Activated B cell treated with CpG ODN at 0.5 μM for 24 hours (primary cell): Measurements from ENCODE around the gene GPI. TPM values are rescaled to one million over a fixed set of nuclear protein-coding genes. Genes with fewer than 3 reads are reported as not detected.

Experiments
- ATAC-seq: fragments of 200-7000 bp; cut with Tn5 transposase; one replicate; pipeline ENCODE4 v1.10.0; 2021; ENCODE audit warnings: low read depth, mild to moderate bottlenecking, moderate library complexity
- CTCF ChIA-PET: fragments of 350-600 bp; sonication (Branson Sonifier 250); formaldehyde crosslinking; loops from one replicate; lab custom pipeline; 2021; ENCODE audit warnings: antibody characterized with exemption; lab: Charles Lee
- POLR2A ChIA-PET: fragments of 350-600 bp; sonication (Branson Sonifier 250); formaldehyde crosslinking; loops from one replicate; lab custom pipeline; 2021; ENCODE audit warnings: antibody characterized with exemption; lab: Charles Lee
- DNase-seq: peaks from one replicate; pipeline ENCODE4 v3.0.0; 2022
- H3K27ac Mint-ChIP-seq: one replicate; pipeline ENCODE4 v1.8.0; 2020; ENCODE audit warnings: mixed read lengths
- H3K27me3 Mint-ChIP-seq: one replicate; pipeline ENCODE4 v1.8.0; 2021; ENCODE audit warnings: mixed read lengths
- H3K36me3 Mint-ChIP-seq: one replicate; pipeline ENCODE4 v1.8.0; 2021; ENCODE audit warnings: low read depth, mixed read lengths
- H3K4me1 Mint-ChIP-seq: one replicate; pipeline ENCODE4 v1.8.0; 2021; ENCODE audit warnings: mixed read lengths
- H3K4me3 Mint-ChIP-seq: one replicate; pipeline ENCODE4 v1.8.0; 2020; ENCODE audit warnings: mild to moderate bottlenecking, mixed read lengths
- H3K9me3 Mint-ChIP-seq: one replicate; pipeline ENCODE4 v1.8.0; 2020; ENCODE audit warnings: mixed read lengths
- CTCF ChIP-seq: fragments of 200-600 bp; IDR thresholded peaks from one replicate; pipeline ENCODE4 v1.8.0; 2022; ENCODE audit warnings: antibody characterized with exemption, mild to moderate bottlenecking
- intact Hi-C: fragments of 100-400 bp; cut with micrococcal nuclease; formaldehyde crosslinking; loops from one replicate; pipeline ENCODE4 v1.15.1; 2024
- total RNA-seq: library from RNA; stranded (reverse); gene quantifications from 2 replicates; pipeline ENCODE4 v1.2.3, GENCODE V29; 2022

The GPI gene
- total RNA-seq, 1 donor from 2014 or later = 144 TPM

- no peak for DNase-seq
- Mint-ChIP-seq H3K9me3 (no peaks in the 10 kb centered on the region), H3K27ac (no peak overlapping the region), H3K4me3 (no peak overlapping the region), H3K4me1 (peaks cover 24% of the 10 kb centered on the region), H3K27me3 (no peaks in the 10 kb centered on the region), H3K36me3 (peaks cover 31% of the 10 kb centered on the region)
- ChIA-PET CTCF (interaction anchor here (1.6 kb wide), 1 partner anchor 9 kb away, joined by 4 read pairs; no protein-coding TSS in a partner anchor), POLR2A (interaction anchor here (1.5 kb wide), 1 partner anchor 9 kb away, joined by 3 read pairs; the partner anchor contains the start of gene GPI)
- TF ChIP-seq CTCF = no peak
- ATAC-seq = no peak
- intact Hi-C loops = no loop called here
Measured at GRCh38 chr19:34355201-34355600, 9.8 kb upstream of the GPI start.

DNA sequence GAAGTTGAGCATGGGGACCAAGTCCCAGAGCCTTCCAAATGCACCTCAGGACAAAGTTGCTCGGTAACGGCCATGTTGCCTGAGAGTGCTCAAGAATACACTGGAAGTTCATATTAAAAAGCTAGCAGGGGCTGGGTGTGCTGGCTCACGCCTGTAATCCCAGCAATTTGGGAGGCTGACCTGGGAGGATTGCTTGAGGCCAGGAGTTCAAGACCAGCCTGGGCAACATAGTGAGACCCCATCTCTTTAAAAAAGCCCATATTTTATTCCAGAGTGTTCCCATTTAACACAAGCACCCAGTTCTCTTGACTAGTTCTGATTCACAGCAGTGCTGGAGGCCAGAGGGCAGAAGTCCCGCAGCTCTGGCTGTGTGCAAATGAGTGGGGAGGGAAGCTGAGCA is 8.1 kb upstream of the GPI start:
- CTCF ChIA-PET = no interaction called here
- Mint-ChIP-seq H3K27me3 (no peaks in the 10 kb centered on the region), H3K27ac (no peak overlapping the region), H3K4me3 (no peak overlapping the region), H3K9me3 (no peaks in the 10 kb centered on the region), H3K4me1 (peaks cover 24% of the 10 kb centered on the region), H3K36me3 (peaks cover 23% of the 10 kb centered on the region)
- ATAC-seq (no peak), DNase-seq (no peak)
- intact Hi-C loops = no loop called here
- no peak for TF ChIP-seq CTCF
- POLR2A ChIA-PET = interaction anchor here (0.6 kb wide), 2 partner anchors 71 to 115 kb away, joined by 3 to 4 read pairs; partner anchors contain the start of gene UBA2

DNA sequence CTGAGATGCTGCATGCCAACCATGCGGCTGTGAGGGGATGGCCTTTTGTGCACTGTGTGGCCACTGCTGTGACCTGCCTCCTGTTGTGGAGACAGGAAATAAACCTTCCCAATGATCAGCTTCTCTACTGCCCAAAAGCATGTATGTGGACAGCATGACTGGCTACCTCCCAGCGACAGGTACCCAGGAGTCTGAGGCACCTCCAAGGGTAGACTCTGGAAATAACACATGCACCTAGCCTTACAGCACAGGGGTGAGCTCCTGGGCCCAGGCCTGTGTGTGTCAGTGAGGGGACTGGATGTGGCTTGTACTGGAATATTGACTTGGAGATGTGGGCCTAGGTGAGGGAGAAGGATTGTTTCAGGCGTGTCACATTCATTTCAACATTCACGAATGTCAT is 7.6 kb upstream of the GPI start:
- peaks cover 17% of the 10 kb centered on the region for H3K36me3 Mint-ChIP-seq
- ATAC-seq = no peak
- intact Hi-C loops = no loop called here

GRCh38 chr19:34359140-34359953 is 5.6 kb upstream of the GPI start:
- H3K4me3 Mint-ChIP-seq = peak overlapping the region; percentile 92
- peak; percentile 93 for ATAC-seq
- intact Hi-C loops = loop anchor here (1.0 kb wide), 4 partner anchors 45 to 187 kb away; partner anchors contain the start of genes LSM14A, PDCD2L and UBA2

More for the DNA sequence above, 7.6 kb upstream of the GPI start:
- Mint-ChIP-seq H3K27ac (no peak overlapping the region), H3K27me3 (no peaks in the 10 kb centered on the region), H3K4me1 (peaks cover 24% of the 10 kb centered on the region), H3K9me3 (no peaks in the 10 kb centered on the region), H3K4me3 (no peak overlapping the region)
- POLR2A ChIA-PET = interaction anchor here (0.6 kb wide), 1 partner anchor 115 kb away, joined by 3 read pairs; no protein-coding TSS in a partner anchor
- no peak for DNase-seq
- TF ChIP-seq CTCF = no peak
- CTCF ChIA-PET = no interaction called here

More at GRCh38 chr19:34359140-34359953, 5.6 kb upstream of the GPI start:
- ChIA-PET CTCF (interaction anchor here (0.8 to 1.5 kb wide), 3 partner anchors 13 to 71 kb away, joined by 3 to 6 read pairs (median 3); no protein-coding TSS in a partner anchor), POLR2A (interaction anchor here (1.1 to 1.2 kb wide), 2 partner anchors 69 to 188 kb away, joined by 3 read pairs; partner anchors contain the start of gene UBA2)
- Mint-ChIP-seq H3K27ac (peak overlapping the region; percentile 95), H3K9me3 (no peaks in the 10 kb centered on the region), H3K27me3 (no peaks in the 10 kb centered on the region), H3K4me1 (peaks cover 26% of the 10 kb centered on the region), H3K36me3 (peaks cover 7% of the 10 kb centered on the region)
- no peak for TF ChIP-seq CTCF
- DNase-seq = peak; percentile 97
